Body of pancreas (tissue), 4 donors: ENCODE data around the gene CMTM7.

ENCODE experiments used
- POLR2A ChIP-seq, 3 donors: fragments of 450-650 bp; IDR thresholded peaks; one replicate each; pipeline ENCODE4 v1.6.1; 2016; ENCODE audit warnings: antibody characterized with exemption in 3 of 3, mild to moderate bottlenecking in 2 of 3
- TF ChIP-seq, protein P1 (sequence below), 7 experiments: fragments of 450-650 bp in 4 of 7; fragments of 200-600 bp in 3 of 7; sonication (generic) in 3 of 7; IDR thresholded peaks; one replicate each; pipeline ENCODE4 v1.5.1; 2016 to 2019; ENCODE audit warnings: antibody characterized with exemption in 7 of 7

GRCh38 chr3:32459450-32459849, 67.8 kb downstream of the CMTM7 start:
- TF ChIP-seq, protein P1, sequence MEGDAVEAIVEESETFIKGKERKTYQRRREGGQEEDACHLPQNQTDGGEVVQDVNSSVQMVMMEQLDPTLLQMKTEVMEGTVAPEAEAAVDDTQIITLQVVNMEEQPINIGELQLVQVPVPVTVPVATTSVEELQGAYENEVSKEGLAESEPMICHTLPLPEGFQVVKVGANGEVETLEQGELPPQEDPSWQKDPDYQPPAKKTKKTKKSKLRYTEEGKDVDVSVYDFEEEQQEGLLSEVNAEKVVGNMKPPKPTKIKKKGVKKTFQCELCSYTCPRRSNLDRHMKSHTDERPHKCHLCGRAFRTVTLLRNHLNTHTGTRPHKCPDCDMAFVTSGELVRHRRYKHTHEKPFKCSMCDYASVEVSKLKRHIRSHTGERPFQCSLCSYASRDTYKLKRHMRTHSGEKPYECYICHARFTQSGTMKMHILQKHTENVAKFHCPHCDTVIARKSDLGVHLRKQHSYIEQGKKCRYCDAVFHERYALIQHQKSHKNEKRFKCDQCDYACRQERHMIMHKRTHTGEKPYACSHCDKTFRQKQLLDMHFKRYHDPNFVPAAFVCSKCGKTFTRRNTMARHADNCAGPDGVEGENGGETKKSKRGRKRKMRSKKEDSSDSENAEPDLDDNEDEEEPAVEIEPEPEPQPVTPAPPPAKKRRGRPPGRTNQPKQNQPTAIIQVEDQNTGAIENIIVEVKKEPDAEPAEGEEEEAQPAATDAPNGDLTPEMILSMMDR (IDR thresholded peaks at IDR 0.05): no peak
- no peak for TF ChIP-seq POLR2A (IDR thresholded peaks at IDR 0.05)
